Upper lobe of left lung (tissue), 4 donors: ENCODE results near the gene RAB29.

Experiments used
- CTCF ChIP-seq, 6 experiments: fragments of 450-650 bp in 4 of 6; fragments of 200-600 bp in 2 of 6; sonication (generic) in 2 of 6; IDR thresholded peaks; one replicate each; pipeline ENCODE4 v1.5.1; 2016 to 2019; ENCODE audit warnings: antibody characterized with exemption in 6 of 6
- EP300 ChIP-seq, 4 donors: sonication (generic); formaldehyde crosslinking; IDR thresholded peaks; one replicate each; pipeline ENCODE4 v1.5.1; 2017; ENCODE audit warnings: antibody characterized with exemption in 4 of 4, control low read depth in 2 of 4
- POLR2A ChIP-seq, 4 donors: fragments of 450-650 bp; IDR thresholded peaks; one replicate each; pipeline ENCODE4 v1.5.1; 2016 to 2017; ENCODE audit warnings: antibody characterized with exemption in 4 of 4, mild to moderate bottlenecking in 2 of 4
- POLR2AphosphoS5 ChIP-seq, 2 donors: sonication (generic); formaldehyde crosslinking; IDR thresholded peaks; one replicate each; pipeline ENCODE4 v1.5.1; 2017; ENCODE audit warnings: antibody characterized with exemption in 2 of 2

GRCh38 chr1:205729945-205730610 is 45.2 kb downstream of the RAB29 start:
- no peak for TF ChIP-seq EP300 (IDR thresholded peaks at IDR 0.05)
- TF ChIP-seq CTCF (IDR thresholded peaks at IDR 0.05), result no peak
- no peak for TF ChIP-seq POLR2A (IDR thresholded peaks at IDR 0.05)
- no peak for TF ChIP-seq POLR2AphosphoS5 (IDR thresholded peaks at IDR 0.05)
